ENCODE data around the gene MFAP3. TPM values are rescaled to one million over a fixed set of nuclear protein-coding genes. Genes with fewer than 3 reads are reported as not detected.
"Not testable (repeated sequence)": the region's sequence is repeated elsewhere in the genome, so short reads cannot be mapped to it uniquely, and the experiment has no call there.

The MFAP3 gene
- total RNA-seq, 4 donors from 2014 or later = 19.8 to 58.7 (median 35.9) TPM

DNA sequence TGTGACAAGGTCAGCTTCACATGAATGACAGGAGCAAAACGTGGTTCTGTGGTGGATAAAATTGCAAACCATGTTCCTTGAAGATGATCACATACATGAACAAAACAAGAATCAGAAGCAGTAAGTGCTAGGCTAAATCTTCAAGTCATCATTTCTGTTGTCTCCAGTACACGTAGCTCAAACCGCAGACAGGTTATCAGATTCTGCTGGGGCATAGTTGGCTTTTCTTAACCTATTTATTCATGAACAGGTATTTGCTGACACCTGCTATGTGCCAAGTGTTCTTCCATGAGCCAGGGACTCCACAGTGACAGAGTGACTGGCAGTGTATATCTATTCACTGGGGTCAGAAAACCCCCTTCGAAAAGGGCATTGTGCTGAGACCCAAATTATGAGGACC lies 20.8 kb downstream of the MFAP3 start:
- H3K27me3 ChIP-seq = no peaks in the 10 kb centered on the region
- DNase-seq = no peak
- peaks cover 0 to 15% (median 0%) of the 10 kb centered on the region in 4 donors for H3K4me1 ChIP-seq
- H3K27ac ChIP-seq = no peak overlapping the region
- H3K4me3 ChIP-seq = no peak overlapping the region
- H3K9me3 ChIP-seq = no peaks in the 10 kb centered on the region
- peaks cover 0 to under 1% (median 0%) of the 10 kb centered on the region in 3 donors for H3K36me3 ChIP-seq
- TF ChIP-seq, protein P1, sequence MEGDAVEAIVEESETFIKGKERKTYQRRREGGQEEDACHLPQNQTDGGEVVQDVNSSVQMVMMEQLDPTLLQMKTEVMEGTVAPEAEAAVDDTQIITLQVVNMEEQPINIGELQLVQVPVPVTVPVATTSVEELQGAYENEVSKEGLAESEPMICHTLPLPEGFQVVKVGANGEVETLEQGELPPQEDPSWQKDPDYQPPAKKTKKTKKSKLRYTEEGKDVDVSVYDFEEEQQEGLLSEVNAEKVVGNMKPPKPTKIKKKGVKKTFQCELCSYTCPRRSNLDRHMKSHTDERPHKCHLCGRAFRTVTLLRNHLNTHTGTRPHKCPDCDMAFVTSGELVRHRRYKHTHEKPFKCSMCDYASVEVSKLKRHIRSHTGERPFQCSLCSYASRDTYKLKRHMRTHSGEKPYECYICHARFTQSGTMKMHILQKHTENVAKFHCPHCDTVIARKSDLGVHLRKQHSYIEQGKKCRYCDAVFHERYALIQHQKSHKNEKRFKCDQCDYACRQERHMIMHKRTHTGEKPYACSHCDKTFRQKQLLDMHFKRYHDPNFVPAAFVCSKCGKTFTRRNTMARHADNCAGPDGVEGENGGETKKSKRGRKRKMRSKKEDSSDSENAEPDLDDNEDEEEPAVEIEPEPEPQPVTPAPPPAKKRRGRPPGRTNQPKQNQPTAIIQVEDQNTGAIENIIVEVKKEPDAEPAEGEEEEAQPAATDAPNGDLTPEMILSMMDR (IDR thresholded peaks at IDR 0.05) = no peak
- TF ChIP-seq POLR2A (IDR thresholded peaks at IDR 0.05) = no peak

- Histone ChIP-seq H3K4me3 (no peak overlapping the region), H3K9me3 (no peaks in the 10 kb centered on the region), H3K4me1 (peaks cover 0 to 15% (median 0%) of the 10 kb centered on the region in 4 donors), H3K27me3 (no peaks in the 10 kb centered on the region), H3K27ac (no peak overlapping the region), H3K36me3 (no peaks in the 10 kb centered on the region)
- no peak for DNase-seq
- no peak for TF ChIP-seq POLR2A (IDR thresholded peaks at IDR 0.05)
- TF ChIP-seq, protein P1 (IDR thresholded peaks at IDR 0.05) = no peak
Measured at GRCh38 chr5:154060606-154061005, 21.8 kb downstream of the MFAP3 start.

DNA sequence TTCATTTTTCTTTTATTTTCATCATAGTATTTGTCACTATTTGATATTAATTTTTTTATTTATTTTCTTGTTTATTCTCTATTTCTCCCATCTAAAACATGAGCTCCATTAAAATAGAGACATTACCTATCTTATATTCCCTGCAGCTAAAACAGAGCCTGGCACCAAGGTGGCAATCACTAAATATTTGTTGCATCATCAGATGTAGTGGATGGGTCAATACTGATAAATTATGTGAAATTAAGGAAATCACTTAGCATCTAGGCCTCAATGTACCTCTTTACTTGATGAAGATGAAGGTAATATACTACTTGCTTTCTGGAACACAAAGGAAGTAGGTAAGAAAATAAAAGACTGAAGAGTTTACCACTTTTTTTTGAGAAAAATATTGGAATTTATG lies 24.6 kb downstream of the MFAP3 start:
- H3K4me3 ChIP-seq = no peak overlapping the region

DNA sequence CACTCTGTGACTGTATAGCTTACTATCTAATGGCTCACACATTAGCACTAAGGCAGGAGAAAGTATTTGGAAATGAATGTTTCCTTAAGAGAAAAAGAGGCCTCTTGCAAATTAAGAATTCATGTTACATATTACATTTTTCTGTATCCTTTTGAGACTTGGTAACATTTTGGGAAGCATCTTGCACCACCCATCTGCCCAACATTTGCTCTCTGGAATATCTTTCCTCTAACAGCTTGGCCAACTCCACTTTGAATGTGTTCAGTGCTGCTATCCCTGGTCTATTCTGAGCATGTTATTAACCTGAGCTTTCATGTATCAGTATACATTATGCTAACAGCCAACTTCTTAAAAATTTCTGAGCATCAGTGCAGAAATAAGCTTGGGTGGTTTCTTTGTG lies 27.2 kb downstream of the MFAP3 start:
- no peaks in the 10 kb centered on the region for H3K4me1 ChIP-seq
- no peaks in the 10 kb centered on the region for H3K36me3 ChIP-seq
- no peaks in the 10 kb centered on the region for H3K27me3 ChIP-seq
- no peak overlapping the region for H3K27ac ChIP-seq
- H3K9me3 ChIP-seq = no peaks in the 10 kb centered on the region
- TF ChIP-seq, protein P1 (IDR thresholded peaks at IDR 0.05) = no peak
- TF ChIP-seq POLR2A (IDR thresholded peaks at IDR 0.05) = no peak
- no peak for DNase-seq
- H3K4me3 ChIP-seq = no peak overlapping the region

More for the DNA sequence above, 24.6 kb downstream of the MFAP3 start:
- Histone ChIP-seq H3K9me3 (no peaks in the 10 kb centered on the region), H3K4me1 (peaks cover 0 to 7% (median 0%) of the 10 kb centered on the region in 4 donors), H3K27ac (no peak overlapping the region), H3K27me3 (no peaks in the 10 kb centered on the region), H3K36me3 (no peaks in the 10 kb centered on the region)
- DNase-seq = no peak
- TF ChIP-seq, protein P1 (IDR thresholded peaks at IDR 0.05) = no peak
- TF ChIP-seq POLR2A (IDR thresholded peaks at IDR 0.05) = no peak

- not testable (repeated sequence) for H3K27me3 ChIP-seq, H3K9me3 ChIP-seq, H3K36me3 ChIP-seq, H3K4me3 ChIP-seq
- H3K4me1 ChIP-seq = peaks cover 0 to 11% (median 0%) of the 10 kb centered on the region in 4 donors
- peak overlapping the region in 2 of 4 donors; percentile 47 to 57 for H3K27ac ChIP-seq
- DNase-seq = peak in 2 of 3 donors; percentile 62 to 84
Measured at GRCh38 chr5:154069854-154070253, 31.1 kb downstream of the MFAP3 start.

DNA sequence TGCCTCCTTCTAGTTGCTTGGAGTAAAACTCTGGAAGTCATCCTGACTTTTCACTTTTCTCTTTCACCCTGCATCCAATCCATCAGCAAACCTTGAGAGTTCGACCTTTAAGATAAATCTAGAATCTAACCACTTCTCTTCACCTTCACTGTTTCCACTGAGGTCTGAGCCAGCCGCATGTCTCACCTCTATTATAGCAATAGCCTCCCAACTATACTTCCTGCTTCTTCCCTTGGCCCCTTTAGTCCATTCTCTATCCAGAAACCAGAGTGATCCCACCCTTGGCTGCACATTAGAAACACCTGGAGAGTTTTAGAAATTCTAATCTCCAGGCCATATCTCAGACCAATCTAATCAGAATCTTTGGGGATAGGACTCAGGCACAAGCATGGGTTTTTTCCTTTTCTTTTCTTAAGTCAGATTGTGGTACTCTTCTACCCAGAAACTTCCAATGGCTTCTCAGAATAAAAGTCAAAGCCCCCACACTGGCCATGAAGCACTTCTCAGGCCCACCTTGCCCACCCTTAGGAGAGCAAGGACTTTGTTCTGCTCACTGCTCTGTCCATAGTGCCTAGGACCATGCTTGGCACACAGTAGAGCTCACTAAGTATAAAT lies 33.1 kb downstream of the MFAP3 start:
- Histone ChIP-seq H3K4me3 (no peak overlapping the region), H3K9me3 (no peaks in the 10 kb centered on the region), H3K36me3 (no peaks in the 10 kb centered on the region), H3K27me3 (no peaks in the 10 kb centered on the region), H3K4me1 (peaks cover 0 to 12% (median 0%) of the 10 kb centered on the region in 4 donors), H3K27ac (peak overlapping the region in 1 of 4 donors; percentile 8)
- TF ChIP-seq, protein P1 (IDR thresholded peaks at IDR 0.05) = no peak
- no peak for TF ChIP-seq POLR2A (IDR thresholded peaks at IDR 0.05)
- DNase-seq = no peak

Measured in Peyer's patch (tissue), 4 donors.